ENCODE results near the gene NT5M.
A peak's percentile ranks its signal among the peaks of the same experiment; 100 is the strongest.

Gene NT5M

DNA sequence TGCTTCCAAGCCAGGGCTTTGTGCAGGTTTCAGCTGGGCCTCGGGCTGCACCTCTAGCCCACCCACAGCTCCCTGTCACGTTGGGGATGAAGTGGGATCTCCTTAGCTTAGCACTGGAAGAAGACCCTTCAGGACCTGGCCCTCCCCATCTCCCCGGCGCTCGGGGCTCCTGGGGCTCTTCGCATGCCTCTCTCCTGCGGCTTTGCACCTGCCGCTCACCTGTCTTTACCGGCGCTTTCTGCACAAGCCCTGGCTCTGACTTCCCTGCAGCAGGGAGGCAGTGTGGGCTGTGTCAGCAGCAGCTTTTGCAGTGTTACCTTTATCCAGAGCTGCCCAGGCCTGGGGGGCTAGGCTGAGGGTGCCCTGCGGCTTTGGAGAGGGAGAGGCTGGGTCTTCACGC, 52.3 kb downstream of the NT5M start:
- no peak for DNase-seq

GRCh38 chr17:17356149-17356930, 53.2 kb downstream of the NT5M start:
- peak; percentile 76 for DNase-seq

DNA sequence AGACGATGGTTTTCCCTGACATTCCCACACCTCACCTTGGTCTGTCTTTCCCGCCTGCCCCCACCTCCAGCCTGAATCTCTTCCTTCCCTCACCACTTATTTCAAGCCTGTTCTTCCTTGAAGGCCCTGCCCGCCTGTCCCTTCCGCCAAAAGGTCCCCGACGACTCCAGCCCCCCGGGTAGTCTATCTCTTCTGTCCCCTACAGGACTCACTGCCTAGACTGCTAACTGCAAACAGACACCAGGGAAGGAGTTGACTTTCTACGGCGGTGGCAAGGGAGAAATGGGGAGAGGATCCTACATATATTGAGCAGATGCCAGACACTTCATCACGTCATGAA, 53.7 kb downstream of the NT5M start:
- DNase-seq = no peak

DNA sequence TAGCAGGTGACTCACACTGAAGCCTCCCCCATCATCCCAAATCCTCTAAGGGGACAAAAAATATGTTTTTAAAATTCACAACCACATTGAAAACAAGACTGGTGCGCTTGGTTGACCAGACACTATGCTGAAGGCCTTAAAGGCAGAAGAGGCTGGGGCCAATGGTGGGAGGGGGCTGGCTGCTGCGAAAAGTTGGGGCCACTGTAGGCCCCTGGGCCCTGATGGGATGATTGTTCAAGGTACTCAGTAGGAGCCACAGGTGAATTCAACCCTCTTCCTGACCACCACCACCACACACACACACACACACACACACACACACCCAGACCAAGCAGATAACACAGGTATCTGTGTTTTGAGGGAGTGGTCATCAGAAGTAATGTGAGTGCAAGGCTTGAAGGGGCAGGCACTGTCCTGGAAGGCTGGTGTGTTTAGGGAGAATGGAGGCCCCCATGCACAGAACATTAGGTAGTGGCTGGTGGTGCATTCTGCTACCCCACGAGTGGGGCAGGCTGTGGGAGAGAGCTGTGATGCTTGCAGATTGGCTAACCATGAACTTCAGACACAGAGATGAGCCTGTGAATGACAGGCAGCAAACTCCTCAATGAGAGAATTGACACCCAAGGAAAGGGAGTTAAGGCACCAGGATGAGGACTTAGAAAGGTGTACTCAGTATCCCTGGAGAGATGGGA, 55.0 kb downstream of the NT5M start:
- DNase-seq = no peak

- DNase-seq = no peak
These were observed 55.7 kb downstream of the NT5M start for GRCh38 chr17:17358866-17359265.

DNA sequence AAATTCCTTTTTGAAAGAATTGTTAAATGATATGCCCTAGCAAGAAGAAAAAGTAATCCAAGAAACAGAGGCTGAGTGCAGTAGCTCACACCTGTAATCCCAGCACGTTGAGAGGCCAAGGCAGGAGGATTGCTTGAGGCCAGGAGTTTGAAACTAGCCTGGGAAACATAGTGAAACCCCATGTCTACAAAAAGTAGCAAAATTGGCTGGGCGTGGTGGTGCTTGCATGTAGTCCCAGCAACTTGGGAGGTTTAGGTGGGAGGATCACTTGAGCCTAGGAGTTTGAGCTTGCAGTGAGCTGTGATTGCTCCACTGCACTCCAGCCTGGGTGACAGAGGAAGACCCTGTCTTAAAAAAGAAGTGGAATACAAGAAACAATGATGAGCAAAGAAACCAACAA, 56.1 kb downstream of the NT5M start:
- DNase-seq = no peak

GRCh38 chr17:17360087-17360730, 57.0 kb downstream of the NT5M start:
- no peak for DNase-seq

GRCh38 chr17:17361543-17361866, 58.3 kb downstream of the NT5M start:
- no peak for DNase-seq

DNA sequence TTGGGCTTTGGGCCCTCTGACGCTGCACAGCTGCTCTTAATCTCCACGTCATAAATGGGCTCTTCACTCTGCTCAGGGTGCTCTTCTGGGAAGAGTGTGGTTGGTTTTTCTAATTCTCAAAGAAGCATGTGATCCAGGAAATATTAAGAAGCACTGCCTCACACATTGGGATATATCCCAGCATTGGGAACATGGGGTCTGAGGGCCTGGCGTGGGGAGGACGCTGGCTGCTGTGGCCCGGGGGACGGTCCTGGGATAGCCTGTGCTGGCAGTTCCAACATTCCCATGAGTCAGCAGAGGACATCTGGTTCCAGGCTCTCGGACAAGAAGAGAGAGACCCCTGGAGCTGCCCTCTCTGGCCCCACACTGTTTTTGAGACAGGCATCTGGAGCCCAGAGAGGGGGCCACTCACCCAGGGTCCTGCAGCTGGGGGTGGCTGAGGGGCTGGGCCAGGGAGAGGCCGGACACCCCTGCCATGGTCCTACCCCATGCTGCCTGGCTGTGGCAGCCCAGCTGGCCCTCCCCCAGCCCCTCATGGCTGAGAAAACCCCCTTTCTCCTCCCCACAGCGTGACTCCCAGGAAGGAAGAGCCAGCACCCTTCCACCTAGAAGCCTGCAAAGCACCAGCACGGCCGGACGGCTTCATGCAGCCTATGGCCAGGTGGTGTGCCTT, 58.8 kb downstream of the NT5M start:
- no peak for DNase-seq

GRCh38 chr17:17362540-17362930, 59.4 kb downstream of the NT5M start:
- no peak for DNase-seq

- DNase-seq = no peak
These were observed 60.6 kb downstream of the NT5M start for GRCh38 chr17:17363638-17364337.

- DNase-seq = no peak
These were observed 61.1 kb downstream of the NT5M start for GRCh38 chr17:17364338-17364667.

GRCh38 chr17:17365476-17366110, 62.4 kb downstream of the NT5M start:
- DNase-seq = no peak

GRCh38 chr17:17366235-17366634, 63.1 kb downstream of the NT5M start:
- DNase-seq = no peak

GRCh38 chr17:17366941-17367875, 64.0 kb downstream of the NT5M start:
- no peak for DNase-seq

DNA sequence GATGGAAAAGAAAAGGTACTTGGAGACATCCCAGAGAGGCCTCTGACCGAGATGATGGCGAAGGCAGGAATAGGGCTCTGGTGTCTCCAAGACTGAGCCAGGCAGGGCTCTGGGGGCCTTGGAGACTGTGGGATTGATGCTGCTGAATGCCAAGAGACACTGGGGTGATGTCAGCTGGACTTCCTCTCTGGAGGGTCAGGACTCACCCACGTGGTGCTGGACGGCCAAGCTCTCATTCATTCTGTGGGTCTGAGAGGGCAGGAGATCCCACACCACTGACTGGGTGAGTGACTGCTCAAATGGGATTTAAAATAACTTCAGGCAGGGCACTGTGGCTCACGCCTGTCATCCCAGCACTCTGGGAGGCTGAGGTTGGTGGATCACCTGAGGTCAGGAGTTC, 64.8 kb downstream of the NT5M start:
- DNase-seq = no peak

DNA sequence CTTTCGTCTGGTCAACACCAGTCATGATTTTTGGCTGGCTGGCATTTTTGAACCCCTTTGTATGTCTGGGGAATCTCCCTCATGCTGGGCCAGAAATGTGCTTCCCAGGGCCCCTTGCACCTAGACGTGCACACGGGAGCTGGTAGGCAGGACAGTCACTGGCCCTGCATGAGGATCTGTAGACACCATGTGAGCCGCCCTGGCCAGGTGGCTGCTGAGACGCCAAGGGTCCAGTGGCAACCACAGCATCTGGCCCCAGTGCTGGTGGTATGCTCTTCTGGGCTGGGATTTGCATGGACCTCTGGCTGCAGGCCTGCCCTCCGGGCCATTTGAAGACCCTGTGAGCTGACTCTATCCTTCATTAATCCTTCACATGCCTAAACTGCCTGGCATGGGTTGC, 67.5 kb downstream of the NT5M start:
- DNase-seq = no peak

DNA sequence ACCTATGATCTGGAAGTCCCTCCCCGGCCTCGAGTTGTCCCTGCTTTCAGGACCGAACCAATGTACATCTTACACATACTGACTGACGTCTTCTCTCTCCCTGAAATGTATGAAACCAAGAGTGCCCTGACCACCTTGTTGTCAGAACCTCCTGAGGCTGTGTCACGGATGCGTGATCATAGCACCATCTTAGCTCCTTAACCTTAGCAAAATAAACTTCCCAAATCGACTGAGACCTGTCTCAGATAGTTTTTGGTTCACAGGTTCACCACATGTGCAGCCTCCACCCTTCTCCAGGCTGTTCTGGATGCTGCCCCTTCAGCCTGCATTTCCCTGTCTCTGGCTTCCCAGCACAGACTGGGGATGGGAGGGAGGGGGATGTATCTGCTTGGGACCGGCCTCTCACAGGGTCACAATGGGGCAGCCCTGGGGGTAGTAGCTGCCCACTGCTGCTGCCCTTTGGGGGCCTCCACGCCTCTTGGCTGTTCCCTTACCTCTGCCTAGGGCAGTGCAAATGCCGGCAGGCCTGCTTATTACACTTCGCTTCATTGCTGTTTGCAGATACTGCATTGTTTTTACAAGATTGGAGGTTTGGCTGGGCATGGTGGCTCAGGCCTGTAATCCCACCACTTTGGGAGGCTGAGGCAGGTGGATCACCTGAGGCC, 69.8 kb downstream of the NT5M start:
- no peak for DNase-seq

GRCh38 chr17:17375841-17376240, 72.7 kb downstream of the NT5M start:
- DNase-seq = no peak

GRCh38 chr17:17376362-17376761, 73.2 kb downstream of the NT5M start:
- DNase-seq = peak; percentile 56
